VCaP (cell line): ENCODE measurements around the gene EIF3K.
"Not testable (repeated sequence)": the region's sequence is repeated elsewhere in the genome, so short reads cannot be mapped to it uniquely, and the experiment has no call there.

ENCODE experiments used
- H3K27ac ChIP-seq: fragments of 450-650 bp; 2 replicates; pipeline ENCODE4 v1.5.1; 2017
- TF ChIP-seq, protein P1 (sequence below): fragments of 450-650 bp; conservative IDR thresholded peaks from 2 replicates; pipeline ENCODE4 v1.5.1; 2017; ENCODE audit warnings: mild to moderate bottlenecking, moderate library complexity

EIF3K gene

DNA sequence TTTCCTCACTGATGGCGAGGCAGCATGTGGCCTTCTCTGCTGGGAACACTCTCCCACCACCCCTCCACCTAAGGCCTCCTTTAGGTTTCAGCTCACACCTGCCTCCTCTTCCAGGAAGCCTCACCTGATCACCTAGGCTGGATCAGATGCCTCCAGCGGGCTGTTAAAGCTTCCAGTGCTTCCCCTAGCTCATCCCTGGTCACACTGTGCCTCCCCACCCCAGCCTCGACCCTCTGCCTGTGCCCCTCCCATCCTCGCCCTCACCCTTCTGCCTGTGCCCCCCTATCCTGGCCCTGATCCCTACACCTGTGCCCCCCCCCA lies 35.0 kb upstream of the EIF3K start:
- TF ChIP-seq, protein P1, sequence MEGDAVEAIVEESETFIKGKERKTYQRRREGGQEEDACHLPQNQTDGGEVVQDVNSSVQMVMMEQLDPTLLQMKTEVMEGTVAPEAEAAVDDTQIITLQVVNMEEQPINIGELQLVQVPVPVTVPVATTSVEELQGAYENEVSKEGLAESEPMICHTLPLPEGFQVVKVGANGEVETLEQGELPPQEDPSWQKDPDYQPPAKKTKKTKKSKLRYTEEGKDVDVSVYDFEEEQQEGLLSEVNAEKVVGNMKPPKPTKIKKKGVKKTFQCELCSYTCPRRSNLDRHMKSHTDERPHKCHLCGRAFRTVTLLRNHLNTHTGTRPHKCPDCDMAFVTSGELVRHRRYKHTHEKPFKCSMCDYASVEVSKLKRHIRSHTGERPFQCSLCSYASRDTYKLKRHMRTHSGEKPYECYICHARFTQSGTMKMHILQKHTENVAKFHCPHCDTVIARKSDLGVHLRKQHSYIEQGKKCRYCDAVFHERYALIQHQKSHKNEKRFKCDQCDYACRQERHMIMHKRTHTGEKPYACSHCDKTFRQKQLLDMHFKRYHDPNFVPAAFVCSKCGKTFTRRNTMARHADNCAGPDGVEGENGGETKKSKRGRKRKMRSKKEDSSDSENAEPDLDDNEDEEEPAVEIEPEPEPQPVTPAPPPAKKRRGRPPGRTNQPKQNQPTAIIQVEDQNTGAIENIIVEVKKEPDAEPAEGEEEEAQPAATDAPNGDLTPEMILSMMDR: no peak
- H3K27ac ChIP-seq: no peak overlapping the region

DNA sequence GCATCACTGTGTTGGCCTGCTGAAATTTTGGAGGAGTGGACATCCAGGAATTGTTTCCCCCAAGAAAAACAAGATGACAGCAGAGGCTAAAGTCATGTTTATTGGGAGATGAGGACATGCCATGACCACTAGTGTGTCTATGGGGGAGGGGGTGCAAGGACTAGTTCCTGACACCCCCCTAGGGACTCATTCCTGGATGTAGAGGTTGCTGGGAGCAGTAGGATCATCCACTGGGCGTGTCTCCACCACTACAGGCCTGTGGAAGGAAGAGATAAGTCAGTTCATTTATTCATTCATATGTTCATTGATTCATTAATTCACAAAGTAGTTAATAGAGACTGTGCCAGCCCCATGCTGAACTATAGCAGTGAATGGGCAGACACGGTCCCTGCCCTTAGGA lies 31.4 kb upstream of the EIF3K start:
- no peak overlapping the region for H3K27ac ChIP-seq
- TF ChIP-seq, protein P1: no peak

DNA sequence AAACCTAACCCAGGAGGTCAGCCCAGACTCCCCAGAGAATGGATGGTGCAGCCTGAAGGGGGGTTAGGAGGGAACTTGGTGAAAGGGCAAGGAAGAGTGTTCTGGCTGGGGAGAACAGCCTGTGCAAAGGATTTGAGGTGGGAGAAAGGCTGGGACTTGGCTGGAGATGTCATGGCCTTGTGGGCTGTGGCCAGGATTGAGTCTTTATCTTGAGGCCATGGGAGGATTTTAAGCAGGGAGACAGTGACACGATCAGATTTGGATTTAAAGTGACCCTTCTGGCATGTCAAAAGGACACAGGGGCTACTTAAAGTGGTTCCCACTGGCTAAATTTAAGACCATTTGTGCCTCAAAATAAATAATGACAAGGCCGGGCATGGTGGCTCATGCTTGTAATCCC lies 30.9 kb upstream of the EIF3K start:
- TF ChIP-seq, protein P1: no peak
- H3K27ac ChIP-seq: no peak overlapping the region

DNA sequence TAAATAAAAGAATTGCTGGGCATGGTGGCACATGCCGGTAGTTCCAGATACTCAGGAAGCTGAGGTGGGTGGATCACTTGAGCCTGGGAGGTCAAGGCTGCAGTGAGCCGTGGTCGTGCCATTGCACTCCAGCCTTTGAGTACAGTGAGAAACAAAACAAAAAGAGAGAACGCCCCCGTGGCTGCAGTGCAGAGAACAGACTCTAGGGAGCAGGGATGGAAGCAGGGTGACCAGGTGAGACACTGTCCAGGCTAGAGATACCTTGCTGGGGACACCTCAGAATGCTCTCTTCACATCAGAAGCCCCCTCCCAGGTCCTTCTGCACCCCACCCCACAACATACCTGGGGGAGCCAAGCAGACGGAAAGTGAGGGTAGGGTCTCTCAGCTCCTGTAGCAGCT lies 26.0 kb upstream of the EIF3K start:
- TF ChIP-seq, protein P1: no peak
- H3K27ac ChIP-seq: no peak overlapping the region

DNA sequence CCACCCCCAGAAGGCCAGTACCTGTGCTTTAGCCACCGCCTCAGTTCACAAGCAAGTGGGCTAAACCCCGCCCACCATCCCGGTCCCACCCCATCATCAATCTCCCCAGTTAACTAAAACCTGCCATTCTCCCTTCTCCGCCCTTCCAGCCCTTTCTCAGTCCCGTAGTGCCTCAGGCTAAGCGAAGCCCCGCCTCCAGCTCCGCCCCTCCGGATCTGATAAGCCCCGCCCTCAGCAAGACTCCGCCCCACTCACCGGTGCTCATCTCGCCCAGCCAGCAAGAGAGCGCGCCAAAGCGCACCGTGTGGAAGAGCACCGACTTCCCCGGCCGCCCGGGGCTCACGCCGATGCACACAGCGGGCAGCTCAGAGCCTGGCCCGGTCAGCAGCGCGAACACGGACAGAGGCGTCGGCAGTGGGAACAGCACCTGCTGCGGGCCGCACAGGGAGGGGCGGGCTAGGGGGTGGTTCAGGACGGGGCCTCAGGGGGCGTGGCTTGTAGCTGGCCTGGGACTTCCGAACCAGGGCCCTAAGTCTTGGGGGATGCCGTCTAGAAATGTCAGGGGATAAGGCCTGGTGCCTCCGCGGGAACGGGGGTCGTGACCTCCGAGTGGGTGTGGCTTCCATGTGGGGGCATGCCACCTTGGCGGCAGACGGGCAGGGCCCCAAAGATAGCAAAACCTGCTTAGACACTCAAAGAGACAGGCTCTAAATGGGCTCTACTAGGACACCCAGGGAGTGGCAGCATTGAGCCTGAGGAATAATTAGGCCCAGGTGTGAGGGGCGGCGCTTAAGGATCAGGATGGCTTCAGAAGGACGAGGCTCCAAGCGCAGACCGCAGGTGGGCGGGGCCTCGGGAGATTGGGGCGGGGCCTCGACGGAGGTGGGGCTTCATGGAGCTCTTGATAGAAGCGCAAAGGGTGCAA lies 22.7 kb upstream of the EIF3K start:
- TF ChIP-seq, protein P1: no peak
- H3K27ac ChIP-seq: peak overlapping the region; percentile 61

DNA sequence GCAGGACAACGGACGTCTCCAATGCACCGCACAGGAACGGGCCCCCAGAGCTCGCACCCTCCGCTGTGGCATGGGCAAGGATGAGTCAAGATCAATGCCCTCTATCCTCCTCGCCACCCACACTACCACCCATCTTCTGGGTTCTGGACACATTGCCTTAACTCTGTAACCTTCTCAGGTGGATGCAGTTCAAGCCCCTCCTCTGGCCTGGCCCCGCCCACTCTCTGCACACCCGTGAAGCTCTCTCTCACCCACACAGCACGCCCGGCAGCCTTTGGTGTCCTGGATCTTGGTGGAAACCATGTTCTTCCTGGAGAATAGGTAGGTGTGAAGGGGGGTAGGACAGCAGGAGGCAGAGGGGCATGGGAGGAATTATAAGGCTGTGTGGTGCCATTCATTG lies 21.9 kb upstream of the EIF3K start:
- no peak overlapping the region; the same call in 1 of the 2 replicates for H3K27ac ChIP-seq
- TF ChIP-seq, protein P1: no peak

DNA sequence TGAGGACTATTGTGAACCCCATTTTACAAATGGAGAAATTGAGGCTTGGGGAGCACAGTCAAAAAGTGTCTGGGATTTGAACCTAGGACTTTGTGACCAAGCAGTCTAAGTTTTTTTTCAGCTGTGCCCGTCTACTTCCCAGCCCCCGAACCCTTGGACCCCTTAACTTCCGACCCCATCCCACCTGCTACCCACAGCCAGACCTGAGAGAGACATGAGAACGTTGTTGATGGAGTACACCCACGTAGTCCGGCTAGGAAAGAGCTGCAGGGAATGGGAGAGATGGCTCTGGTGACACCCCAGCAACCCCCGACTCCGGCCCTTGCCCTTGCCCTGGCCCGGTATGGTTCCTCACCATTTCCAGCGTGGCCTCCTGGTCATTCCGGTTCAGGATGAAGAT lies 19.3 kb upstream of the EIF3K start:
- TF ChIP-seq, protein P1: no peak

DNA sequence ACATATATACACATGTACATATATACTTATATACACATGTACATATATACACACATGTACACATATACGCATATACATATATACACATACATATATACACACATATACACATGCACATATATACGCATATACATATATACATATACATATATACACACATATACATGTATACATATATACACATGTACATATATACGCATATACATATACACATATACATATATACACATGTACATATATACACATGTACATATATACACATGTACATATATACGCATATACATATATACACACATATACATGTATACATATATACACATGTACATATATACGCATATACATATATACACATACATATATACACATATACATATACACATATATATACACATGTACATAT lies 16.1 kb upstream of the EIF3K start:
- not testable (repeated sequence) for H3K27ac ChIP-seq

More for the DNA sequence above, 19.3 kb upstream of the EIF3K start:
- H3K27ac ChIP-seq: no peak overlapping the region
